CD14-positive monocyte (primary cell): ENCODE results near the gene ZNF146. TPM values are rescaled to one million over a fixed set of nuclear protein-coding genes. Genes with fewer than 3 reads are reported as not detected.

Experiments used
- DNase-seq, 3 donors: peaks; one replicate each; pipeline ENCODE4 v3.0.0-alpha.2; 2011 to 2022
- H2AFZ ChIP-seq: 2 replicates; pipeline ENCODE4 v1.6.0; 2012; ENCODE audit warnings: mild to moderate bottlenecking, low read depth, low read length, inconsistent platforms; ENCODE audit not compliant: insufficient read depth, poor library complexity, severe bottlenecking
- H3K27ac ChIP-seq, 2 donors: 1 replicate in 1 of 2; 2 replicates in 1 of 2; pipeline ENCODE4 v1.5.1; 2012 to 2013; ENCODE audit warnings: low read length in 2 of 2, control low read depth in 1 of 2, inconsistent platforms in 1 of 2, low read depth in 1 of 2, mild to moderate bottlenecking in 1 of 2
- H3K27me3 ChIP-seq, 2 donors: one replicate each; pipeline versions ENCODE4 v1.6.0 to v1.6.1; 2011 to 2013; ENCODE audit warnings: low read length in 2 of 2; ENCODE audit not compliant: control insufficient read depth in 2 of 2, insufficient read depth in 2 of 2
- H3K36me3 ChIP-seq, 2 donors: replicated peaks in 1 of 2; 1 replicate in 1 of 2; 2 replicates in 1 of 2; pipeline versions ENCODE4 v1.5.1 to v1.6.1; 2012 to 2013; ENCODE audit warnings: low read length in 2 of 2, control low read depth in 1 of 2, inconsistent platforms in 1 of 2, mild to moderate bottlenecking in 1 of 2; ENCODE audit not compliant: insufficient read depth in 2 of 2, control insufficient read depth in 1 of 2
- H3K4me1 ChIP-seq, 2 donors: 1 replicate in 1 of 2; 2 replicates in 1 of 2; pipeline versions ENCODE4 v1.5.1 to v1.6.1; 2012 to 2013; ENCODE audit warnings: low read length in 2 of 2, control low read depth in 1 of 2, inconsistent platforms in 1 of 2, mild to moderate bottlenecking in 1 of 2, moderate library complexity in 1 of 2; ENCODE audit not compliant: insufficient read depth in 2 of 2, control insufficient read depth in 1 of 2
- H3K4me2 ChIP-seq: replicated peaks from 2 replicates; pipeline ENCODE3; 2012; ENCODE audit warnings: low read length, moderate library complexity, mild to moderate bottlenecking; ENCODE audit not compliant: poor library complexity, severe bottlenecking; ENCODE audit errors: extremely low read depth
- H3K4me3 ChIP-seq, 3 experiments: fragments of 200-600 bp in 1 of 3; sonication (generic) in 1 of 3; replicated peaks in 1 of 3; 1 replicate in 2 of 3; 2 replicates in 1 of 3; pipeline ENCODE4 v1.5.1; 2011 to 2013; ENCODE audit warnings: low read length in 3 of 3, mild to moderate bottlenecking in 3 of 3, control low read depth in 2 of 3, low read depth in 2 of 3, inconsistent platforms in 1 of 3, moderate library complexity in 1 of 3
- H3K79me2 ChIP-seq: 2 replicates; pipeline ENCODE4 v1.6.0; 2012; ENCODE audit warnings: mild to moderate bottlenecking, control low read depth, inconsistent platforms, low read length, moderate library complexity; ENCODE audit not compliant: insufficient read depth
- H3K9ac ChIP-seq: 2 replicates; pipeline ENCODE4 v1.6.0; 2017; ENCODE audit warnings: low read length, mild to moderate bottlenecking; ENCODE audit not compliant: insufficient read depth, poor library complexity, severe bottlenecking
- H3K9me3 ChIP-seq, 2 donors: replicated peaks in 1 of 2; 1 replicate in 1 of 2; 2 replicates in 1 of 2; pipeline versions ENCODE4 v1.5.1 to v1.6.1; 2012 to 2013; ENCODE audit warnings: low read length in 2 of 2, control low read depth in 1 of 2; ENCODE audit not compliant: control insufficient read depth in 1 of 2, insufficient read depth in 1 of 2
- H4K20me1 ChIP-seq: 2 replicates; pipeline ENCODE4 v1.6.0; 2012; ENCODE audit warnings: mild to moderate bottlenecking, low read length, control low read depth, moderate library complexity; ENCODE audit not compliant: insufficient read depth
- H3K27ac Mint-ChIP-seq, 7 donors: one replicate each; pipeline ENCODE4 v1.8.0; 2020; ENCODE audit warnings: mild to moderate bottlenecking in 7 of 7, mixed read lengths in 7 of 7, moderate library complexity in 6 of 7, inconsistent platforms in 2 of 7
- H3K27me3 Mint-ChIP-seq, 3 donors: one replicate each; pipeline ENCODE4 v1.8.0; 2021 to 2022; ENCODE audit warnings: low read depth in 3 of 3, mild to moderate bottlenecking in 3 of 3, mixed read lengths in 3 of 3, moderate library complexity in 3 of 3, inconsistent platforms in 1 of 3
- H3K36me3 Mint-ChIP-seq, 2 donors: one replicate each; pipeline ENCODE4 v1.8.0; 2020; ENCODE audit warnings: mixed read lengths in 2 of 2, inconsistent platforms in 1 of 2, mild to moderate bottlenecking in 1 of 2
- H3K4me1 Mint-ChIP-seq: one replicate; pipeline ENCODE4 v1.8.0; 2020; ENCODE audit warnings: mild to moderate bottlenecking, mixed read lengths
- H3K4me3 Mint-ChIP-seq, 2 donors: one replicate each; pipeline ENCODE4 v1.8.0; 2020; ENCODE audit warnings: mild to moderate bottlenecking in 2 of 2, mixed read lengths in 2 of 2, moderate library complexity in 1 of 2
- H3K9me3 Mint-ChIP-seq, 7 donors: one replicate each; pipeline ENCODE4 v1.8.0; 2020 to 2022; ENCODE audit warnings: mixed read lengths in 7 of 7, mild to moderate bottlenecking in 6 of 7, moderate library complexity in 6 of 7, inconsistent platforms in 2 of 7
- WGBS: methylation state at CpG from one replicate; pipeline ENCODE4 v1.1.5; 2013; ENCODE audit warnings: missing lambda C conversion rate; ENCODE audit not compliant: insufficient coverage; 5-methylcytosine and 5-hydroxymethylcytosine counted together
- intact Hi-C, 2 donors: fragments of 100-400 bp; cut with micrococcal nuclease; formaldehyde crosslinking; loops; one replicate each; pipeline versions ENCODE4 v1.15.0 to v1.15.1; 2023
- polyA plus RNA-seq, 3 donors: library from polyadenylated mRNA; depleted of rRNA in 1 of 3; unstranded in 2 of 3; stranded (reverse) in 1 of 3; fragments of 300-500 nt in 2 of 3; fragments of >200 nt in 1 of 3; fragmentation: Illumina TruSeq in 2 of 3; gene quantifications; 1 replicate in 2 of 3; 2 replicates in 1 of 3; pipeline ENCODE4 v1.2.3, GENCODE V29; 2012 to 2021
- TF ChIP-seq, protein P1 (sequence below): fragments of 200-600 bp; IDR thresholded peaks from one replicate; pipeline ENCODE4 v1.8.0; 2022; ENCODE audit warnings: antibody characterized with exemption, mild to moderate bottlenecking

The ZNF146 gene
- polyA plus RNA-seq, 3 donors, result 12.2 to 26.5 (median 15.8) TPM

GRCh38 chr19:36257520-36257876 lies 42.6 kb downstream of the ZNF146 start:
- Mint-ChIP-seq H3K27ac (no peak overlapping the region), H3K36me3 (no peaks in the 10 kb centered on the region), H3K4me1 (no peaks in the 10 kb centered on the region), H3K9me3 (peaks cover under 1 to 58% (median 14%) of the 10 kb centered on the region in 7 donors), H3K4me3 (no peak overlapping the region), H3K27me3 (peaks cover 2 to 7% (median 5%) of the 10 kb centered on the region in 3 donors)
- H4K20me1 ChIP-seq, result no peaks in the 10 kb centered on the region
- no peaks in the 10 kb centered on the region for H3K4me1 ChIP-seq
- H2AFZ ChIP-seq, result no peak overlapping the region
- DNase-seq, result no peak
- H3K27ac ChIP-seq, result no peak overlapping the region
- no peaks in the 10 kb centered on the region for H3K27me3 ChIP-seq
- H3K4me3 ChIP-seq, result no peak overlapping the region
- WGBS, result 13% methylated on average over 35 of the region's 37 CpGs
- TF ChIP-seq, protein P1, sequence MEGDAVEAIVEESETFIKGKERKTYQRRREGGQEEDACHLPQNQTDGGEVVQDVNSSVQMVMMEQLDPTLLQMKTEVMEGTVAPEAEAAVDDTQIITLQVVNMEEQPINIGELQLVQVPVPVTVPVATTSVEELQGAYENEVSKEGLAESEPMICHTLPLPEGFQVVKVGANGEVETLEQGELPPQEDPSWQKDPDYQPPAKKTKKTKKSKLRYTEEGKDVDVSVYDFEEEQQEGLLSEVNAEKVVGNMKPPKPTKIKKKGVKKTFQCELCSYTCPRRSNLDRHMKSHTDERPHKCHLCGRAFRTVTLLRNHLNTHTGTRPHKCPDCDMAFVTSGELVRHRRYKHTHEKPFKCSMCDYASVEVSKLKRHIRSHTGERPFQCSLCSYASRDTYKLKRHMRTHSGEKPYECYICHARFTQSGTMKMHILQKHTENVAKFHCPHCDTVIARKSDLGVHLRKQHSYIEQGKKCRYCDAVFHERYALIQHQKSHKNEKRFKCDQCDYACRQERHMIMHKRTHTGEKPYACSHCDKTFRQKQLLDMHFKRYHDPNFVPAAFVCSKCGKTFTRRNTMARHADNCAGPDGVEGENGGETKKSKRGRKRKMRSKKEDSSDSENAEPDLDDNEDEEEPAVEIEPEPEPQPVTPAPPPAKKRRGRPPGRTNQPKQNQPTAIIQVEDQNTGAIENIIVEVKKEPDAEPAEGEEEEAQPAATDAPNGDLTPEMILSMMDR, result no peak
- intact Hi-C loops, result no loop called here
- H3K9me3 ChIP-seq, result peaks cover 68 to 72% of the 10 kb centered on the region in 2 donors
- H3K36me3 ChIP-seq, result no peaks in the 10 kb centered on the region
- no peak overlapping the region for H3K9ac ChIP-seq
- no peak overlapping the region for H3K4me2 ChIP-seq
- H3K79me2 ChIP-seq, result no peaks in the 10 kb centered on the region

DNA sequence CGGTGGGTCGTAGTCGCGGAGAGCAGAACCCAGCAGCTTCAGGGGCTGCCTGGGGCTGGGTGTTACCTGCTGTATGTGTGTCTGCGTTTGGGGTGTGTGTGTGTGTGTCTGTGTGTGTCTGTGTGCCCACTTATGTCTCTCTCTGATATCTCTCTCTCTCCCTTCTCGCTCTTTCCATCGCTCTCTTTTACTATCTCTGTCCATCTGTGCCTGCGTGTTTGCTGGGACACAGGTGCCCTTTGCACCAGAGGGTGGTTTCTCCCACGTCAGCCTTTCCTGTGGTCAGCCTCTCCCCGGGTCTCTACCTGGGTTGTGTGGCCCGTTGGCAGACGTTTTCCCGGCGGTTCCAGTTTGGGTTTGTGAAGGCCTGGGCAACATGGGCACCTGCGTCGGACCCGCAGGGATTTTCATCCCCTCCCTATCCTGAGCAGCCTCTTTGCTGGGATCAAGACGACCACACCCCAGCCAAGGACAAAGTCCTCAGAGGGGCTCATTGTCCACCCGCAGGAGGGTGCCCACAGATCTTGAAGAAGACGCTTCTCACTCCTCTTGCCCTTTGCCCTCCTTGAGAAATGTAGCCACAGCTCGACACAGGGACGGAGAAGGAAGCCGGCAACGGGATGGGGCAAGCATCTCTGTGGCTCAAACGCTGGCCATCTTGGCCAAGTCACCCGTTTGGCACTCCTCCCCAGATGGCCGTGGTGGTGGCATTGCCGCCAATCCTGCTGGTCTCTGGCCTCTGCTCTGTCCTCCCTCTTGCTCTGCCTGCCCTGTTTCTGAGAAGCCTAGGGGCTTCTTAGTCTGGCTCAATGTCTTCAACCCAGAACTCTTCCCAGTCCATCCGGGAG lies 43.3 kb downstream of the ZNF146 start:
- no peaks in the 10 kb centered on the region for H3K27me3 ChIP-seq
- peaks cover 67 to 71% of the 10 kb centered on the region in 2 donors for H3K9me3 ChIP-seq
- no peak overlapping the region for H3K4me3 ChIP-seq
- no peaks in the 10 kb centered on the region for H4K20me1 ChIP-seq
- Mint-ChIP-seq H3K27me3 (peaks cover 2 to 7% (median 5%) of the 10 kb centered on the region in 3 donors), H3K36me3 (no peaks in the 10 kb centered on the region), H3K4me3 (no peak overlapping the region), H3K9me3 (peaks cover 0 to 63% (median 15%) of the 10 kb centered on the region in 7 donors), H3K4me1 (no peaks in the 10 kb centered on the region), H3K27ac (no peak overlapping the region)
- intact Hi-C loops, result no loop called here
- H2AFZ ChIP-seq, result no peak overlapping the region
- H3K79me2 ChIP-seq, result no peaks in the 10 kb centered on the region
- no peak for DNase-seq
- no peak overlapping the region for H3K27ac ChIP-seq
- H3K9ac ChIP-seq, result no peak overlapping the region
- no peaks in the 10 kb centered on the region for H3K36me3 ChIP-seq
- TF ChIP-seq, protein P1, result no peak
- no peak overlapping the region for H3K4me2 ChIP-seq
- H3K4me1 ChIP-seq, result no peaks in the 10 kb centered on the region
- 97% methylated on average over 17 of the region's 29 CpGs for WGBS
